ENCODE results near the gene STAB1.

The STAB1 gene

GRCh38 chr3:52517796-52518722 lies 22.9 kb downstream of the STAB1 start:
- Histone ChIP-seq H4K20me1 (ENCODE audit: insufficient read depth, low read length) (peaks cover 5% of the 10 kb centered on the region; the same call in 1 of the 2 replicates), H3K27me3 (ENCODE audit: insufficient read depth, low read length, poor library complexity) (no peaks in the 10 kb centered on the region), H3K4me2 (ENCODE audit: insufficient read depth, low read length) (no peak overlapping the region), H3K4me1 (ENCODE audit: insufficient read depth, low read length) (no peaks in the 10 kb centered on the region), H3K27ac (ENCODE audit: low read length) (no peak overlapping the region), H3K9me3 (ENCODE audit: insufficient read depth, low read length, severe bottlenecking) (no peaks in the 10 kb centered on the region), H3K36me3 (ENCODE audit: insufficient read depth, low read length) (no peaks in the 10 kb centered on the region), H3K79me2 (ENCODE audit: insufficient read depth, low read length) (no peaks in the 10 kb centered on the region), H3K4me3 (ENCODE audit: low read depth in 1 of 2, low read length in 2 of 2) (no peak overlapping the region), H3K9ac (ENCODE audit: low read depth, low read length) (no peak overlapping the region), H2AFZ (ENCODE audit: low read depth, low read length) (no peak overlapping the region)
- ATAC-seq (ENCODE audit: insufficient read depth, low read depth): no peak
- no peak for DNase-seq
- no peak for TF ChIP-seq EZH2 (IDR thresholded peaks at IDR 0.05; ENCODE audit: borderline replicate concordance, low read depth, low read length, severe bottlenecking)
- no peak for TF ChIP-seq CTCF (IDR thresholded peaks at IDR 0.05; ENCODE audit: borderline replicate concordance, extremely low read depth, low read length, poor library complexity, severe bottlenecking)

GRCh38 chr3:52518723-52519444 lies 23.7 kb downstream of the STAB1 start:
- no peaks in the 10 kb centered on the region for H3K27me3 ChIP-seq (ENCODE audit: insufficient read depth, low read length, poor library complexity)
- no peak for TF ChIP-seq EZH2 (IDR thresholded peaks at IDR 0.05; ENCODE audit: borderline replicate concordance, low read depth, low read length, severe bottlenecking)
- TF ChIP-seq CTCF (IDR thresholded peaks at IDR 0.05; ENCODE audit: borderline replicate concordance, extremely low read depth, low read length, poor library complexity, severe bottlenecking): no peak
- no peaks in the 10 kb centered on the region for H3K9me3 ChIP-seq (ENCODE audit: insufficient read depth, low read length, severe bottlenecking)
- H3K4me3 ChIP-seq (ENCODE audit: low read depth in 1 of 2, low read length in 2 of 2): no peak overlapping the region
- H3K36me3 ChIP-seq (ENCODE audit: insufficient read depth, low read length): no peaks in the 10 kb centered on the region
- H3K9ac ChIP-seq (ENCODE audit: low read depth, low read length): no peak overlapping the region
- no peaks in the 10 kb centered on the region for H3K4me1 ChIP-seq (ENCODE audit: insufficient read depth, low read length)
- no peaks in the 10 kb centered on the region for H3K79me2 ChIP-seq (ENCODE audit: insufficient read depth, low read length)
- no peak for ATAC-seq (ENCODE audit: insufficient read depth, low read depth)
- H2AFZ ChIP-seq (ENCODE audit: low read depth, low read length): no peak overlapping the region
- peaks cover under 1% of the 10 kb centered on the region; the same call in 1 of the 2 replicates for H4K20me1 ChIP-seq (ENCODE audit: insufficient read depth, low read length)
- H3K4me2 ChIP-seq (ENCODE audit: insufficient read depth, low read length): no peak overlapping the region
- H3K27ac ChIP-seq (ENCODE audit: low read length): no peak overlapping the region
- DNase-seq: no peak

GRCh38 chr3:52519445-52520140 lies 24.5 kb downstream of the STAB1 start:
- DNase-seq (no peak), ATAC-seq (ENCODE audit: insufficient read depth, low read depth) (no peak)
- Histone ChIP-seq H2AFZ (ENCODE audit: low read depth, low read length) (no peak overlapping the region), H3K9me3 (ENCODE audit: insufficient read depth, low read length, severe bottlenecking) (no peaks in the 10 kb centered on the region), H3K4me3 (ENCODE audit: low read depth in 1 of 2, low read length in 2 of 2) (no peak overlapping the region), H4K20me1 (ENCODE audit: insufficient read depth, low read length) (no peaks in the 10 kb centered on the region; the same call in 1 of the 2 replicates), H3K27ac (ENCODE audit: low read length) (no peak overlapping the region), H3K79me2 (ENCODE audit: insufficient read depth, low read length) (no peaks in the 10 kb centered on the region), H3K4me1 (ENCODE audit: insufficient read depth, low read length) (no peaks in the 10 kb centered on the region), H3K4me2 (ENCODE audit: insufficient read depth, low read length) (no peak overlapping the region), H3K9ac (ENCODE audit: low read depth, low read length) (no peak overlapping the region), H3K27me3 (ENCODE audit: insufficient read depth, low read length, poor library complexity) (no peaks in the 10 kb centered on the region), H3K36me3 (ENCODE audit: insufficient read depth, low read length) (no peaks in the 10 kb centered on the region)
- TF ChIP-seq EZH2 (IDR thresholded peaks at IDR 0.05; ENCODE audit: borderline replicate concordance, low read depth, low read length, severe bottlenecking): no peak
- no peak for TF ChIP-seq CTCF (IDR thresholded peaks at IDR 0.05; ENCODE audit: borderline replicate concordance, extremely low read depth, low read length, poor library complexity, severe bottlenecking)
